ENCODE data around the gene PTGFRN. TPM values are rescaled to one million over a fixed set of nuclear protein-coding genes. Genes with fewer than 3 reads are reported as not detected.

Gene PTGFRN
- total and polyA plus RNA-seq, 2 of the 4 experiments (the other 2 are of a cell fraction), result 0.90 to 1.1 TPM

DNA sequence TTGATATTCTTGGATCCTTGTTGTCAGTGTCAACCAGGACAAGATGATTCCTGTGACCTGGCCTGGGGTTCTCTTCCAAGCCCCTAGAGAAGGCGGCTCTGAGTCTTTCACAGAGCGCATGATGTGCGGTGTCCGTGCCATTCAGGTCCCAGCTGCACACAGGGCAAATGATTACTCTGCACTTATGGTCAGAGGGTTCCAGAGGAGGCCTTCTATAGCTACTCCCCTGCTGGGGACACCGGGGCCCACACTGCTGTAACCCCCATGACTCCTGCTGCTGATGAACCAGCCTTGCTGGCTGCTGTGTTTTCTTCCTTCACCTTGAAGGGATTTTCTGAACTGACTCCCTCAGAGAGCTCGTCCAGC, 1.5 kb downstream of the PTGFRN start:
- in situ Hi-C loops (cut with MboI; ENCODE audit: low sequenced_read_pairs), result no loop called here
- no peak overlapping the region for H2BK15ac ChIP-seq (ENCODE audit: low read depth, low read length)
- CTCF ChIA-PET, result no interaction called here

More for the DNA sequence above, 1.5 kb downstream of the PTGFRN start:
- Histone ChIP-seq H2AK9ac (replicated peaks; ENCODE audit: low read depth, low read length, poor library complexity) (no peak overlapping the region), H3K4me1 (ENCODE audit: control insufficient read depth, insufficient read depth, low read length) (no peaks in the 10 kb centered on the region), H2AK5ac (ENCODE audit: low read depth, low read length) (no peak overlapping the region), H3K9ac (ENCODE audit: low read depth, low read length) (no peak overlapping the region), H2BK5ac (ENCODE audit: low read depth, low read length, poor library complexity, severe bottlenecking) (no peak overlapping the region), H3K9me3 (ENCODE audit: control insufficient read depth, insufficient read depth, low read length) (no peaks in the 10 kb centered on the region), H3K9me1 (ENCODE audit: insufficient read depth, low read length) (no peaks in the 10 kb centered on the region), H4K5ac (ENCODE audit: low read depth, low read length) (no peak overlapping the region), H4K91ac (ENCODE audit: insufficient read depth, low read depth, low read length) (no peak overlapping the region), H2BK20ac (ENCODE audit: low read depth, low read length) (no peak overlapping the region), H3K4ac (ENCODE audit: low read depth, low read length) (no peak overlapping the region), H3K18ac (ENCODE audit: low read depth, low read length) (no peak overlapping the region), H3K23ac (ENCODE audit: low read depth, low read length) (no peak overlapping the region), H3K79me1 (ENCODE audit: low read depth in 1 of 2, low read length in 2 of 2) (no peaks in the 10 kb centered on the region), H2BK120ac (ENCODE audit: low read depth, low read length) (no peak overlapping the region), H4K8ac (ENCODE audit: low read depth in 2 of 2, low read length in 2 of 2) (no peak overlapping the region), H3K36me3 (ENCODE audit: control insufficient read depth, insufficient read depth, low read length) (no peaks in the 10 kb centered on the region), H2AFZ (replicated peaks; ENCODE audit: low read length, poor library complexity) (no peak overlapping the region), H3K27me3 (ENCODE audit: control insufficient read depth, insufficient read depth, low read length) (peaks cover 54% of the 10 kb centered on the region), H4K20me1 (ENCODE audit: insufficient read depth, low read length) (no peaks in the 10 kb centered on the region), H3K14ac (replicated peaks; ENCODE audit: low read depth, low read length) (no peak overlapping the region), H3K4me3 (ENCODE audit: insufficient read depth, low read depth, low read length) (no peak overlapping the region), H3K27ac (ENCODE audit: insufficient read depth, low read length) (no peak overlapping the region), H3K56ac (ENCODE audit: extremely low read depth, insufficient read depth, low read length) (no peak overlapping the region), H3K4me2 (ENCODE audit: low read depth, low read length) (no peak overlapping the region)
- ATAC-seq (ENCODE audit: low read depth) (no peak), DNase-seq (no peak)
- no peak for TF ChIP-seq SMC3 (IDR thresholded peaks at IDR 0.05; ENCODE audit: low read depth, low read length)
- no peak for TF ChIP-seq RCOR1 (IDR thresholded peaks at IDR 0.05; ENCODE audit: insufficient replicate concordance, low read length)
- TF ChIP-seq BHLHE40 (IDR thresholded peaks at IDR 0.05; ENCODE audit: low read depth, low read length), result no peak
- TF ChIP-seq, protein P1, sequence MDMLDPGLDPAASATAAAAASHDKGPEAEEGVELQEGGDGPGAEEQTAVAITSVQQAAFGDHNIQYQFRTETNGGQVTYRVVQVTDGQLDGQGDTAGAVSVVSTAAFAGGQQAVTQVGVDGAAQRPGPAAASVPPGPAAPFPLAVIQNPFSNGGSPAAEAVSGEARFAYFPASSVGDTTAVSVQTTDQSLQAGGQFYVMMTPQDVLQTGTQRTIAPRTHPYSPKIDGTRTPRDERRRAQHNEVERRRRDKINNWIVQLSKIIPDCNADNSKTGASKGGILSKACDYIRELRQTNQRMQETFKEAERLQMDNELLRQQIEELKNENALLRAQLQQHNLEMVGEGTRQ (IDR thresholded peaks at IDR 0.05; ENCODE audit: low read depth, low read length), result no peak
- TF ChIP-seq CEBPB (IDR thresholded peaks at IDR 0.05; ENCODE audit: low read depth, low read length), result no peak
- no peak for TF ChIP-seq FOS (IDR thresholded peaks at IDR 0.05; ENCODE audit: low read depth, low read length)
- no peak for TF ChIP-seq RFX5 (IDR thresholded peaks at IDR 0.05; ENCODE audit: low read depth, low read length)
- TF ChIP-seq NFE2L2 (IDR thresholded peaks at IDR 0.05; ENCODE audit: low read depth, low read length), result no peak
- no peak for TF ChIP-seq RAD21 (IDR thresholded peaks at IDR 0.05; ENCODE audit: low read length)
- intact Hi-C loops (cut with micrococcal nuclease), result no loop called here
- BruUV-seq (replicated peaks), result no TSS peak
- dilution Hi-C loops (cut with HindIII; ENCODE audit: low sequenced_read_pairs, unreplicated experiment), result no loop called here
- POLR2A ChIA-PET (ENCODE audit: unreplicated experiment), result no interaction called here
- 40% methylated on average over 1 of the region's 6 CpGs; no CpG with 5 or more reads in 1 of the 2 experiments for WGBS, 2 experiments (ENCODE audit: extremely low coverage in 2 of 2, insufficient read length in 1 of 2)
